H54 (cell line): Measurements from ENCODE around the gene HCCS.

Source experiments
- DNase-seq: peaks from one replicate; pipeline ENCODE4 v3.0.0; 2011; ENCODE audit warnings: low spot score, mixed read lengths; ENCODE audit not compliant: insufficient read length
- FAIRE-seq: peaks from 3 replicates; lab custom pipeline; 2011; peaks lifted over from hg19 to GRCh38; lab: Jason Lieb, UNC
- POLR2A ChIP-seq: IDR thresholded peaks from 2 replicates; pipeline ENCODE4 v1.6.1; 2011; ENCODE audit warnings: low read depth, mild to moderate bottlenecking, low read length

The HCCS gene

GRCh38 chrX:11111037-11111851 is at the start of gene HCCS:
Gene HCCS, plus strand, starts transcription at chrX:11111332. Its CDS starts 729 bp downstream, at chrX:11112061.
- TF ChIP-seq POLR2A, result no peak; the same call in 1 of the 2 replicates
- FAIRE-seq (no peak), DNase-seq (peak; percentile 21)

GRCh38 chrX:11064276-11064675 is 46.9 kb upstream of the HCCS start:
- TF ChIP-seq POLR2A, result no peak
- DNase-seq (no peak), FAIRE-seq (no peak)

GRCh38 chrX:11064851-11065600 is 46.1 kb upstream of the HCCS start:
- no peak for TF ChIP-seq POLR2A
- FAIRE-seq (no peak), DNase-seq (no peak)

- no peak for FAIRE-seq
- TF ChIP-seq POLR2A, result no peak
Measured at GRCh38 chrX:11066812-11067211, 44.3 kb upstream of the HCCS start.

GRCh38 chrX:11073381-11073780 is 37.8 kb upstream of the HCCS start:
- FAIRE-seq (no peak), DNase-seq (no peak)
- no peak for TF ChIP-seq POLR2A

More at GRCh38 chrX:11066812-11067211, 44.3 kb upstream of the HCCS start:
- no peak for DNase-seq

- TF ChIP-seq POLR2A, result no peak
- FAIRE-seq, result no peak
Measured at GRCh38 chrX:11080741-11081305, 30.3 kb upstream of the HCCS start.

GRCh38 chrX:11081511-11081910 is 29.6 kb upstream of the HCCS start:
- TF ChIP-seq POLR2A, result no peak
- DNase-seq, result no peak
- FAIRE-seq, result no peak

More at GRCh38 chrX:11080741-11081305, 30.3 kb upstream of the HCCS start:
- no peak for DNase-seq

- FAIRE-seq (no peak), DNase-seq (no peak)
- TF ChIP-seq POLR2A, result no peak
Measured at GRCh38 chrX:11085305-11085704, 25.8 kb upstream of the HCCS start.

GRCh38 chrX:11089802-11090201 is 21.3 kb upstream of the HCCS start:
- no peak for DNase-seq
- TF ChIP-seq POLR2A, result no peak
- FAIRE-seq, result no peak

GRCh38 chrX:11097933-11098332 is 13.2 kb upstream of the HCCS start:
- no peak for TF ChIP-seq POLR2A
- FAIRE-seq (no peak), DNase-seq (no peak)

- no peak for TF ChIP-seq POLR2A
- no peak for DNase-seq
- FAIRE-seq, result no peak
Measured at GRCh38 chrX:11099465-11099864, 11.7 kb upstream of the HCCS start.

- peak; percentile 0 for DNase-seq
- FAIRE-seq, result no peak
- TF ChIP-seq POLR2A, result no peak
Measured at GRCh38 chrX:11100281-11101035, 10.7 kb upstream of the HCCS start.

- FAIRE-seq (no peak), DNase-seq (no peak)
- no peak for TF ChIP-seq POLR2A
Measured at GRCh38 chrX:11103006-11103405, 8.1 kb upstream of the HCCS start.

GRCh38 chrX:11103751-11104150 is 7.4 kb upstream of the HCCS start:
- no peak for DNase-seq
- TF ChIP-seq POLR2A, result no peak
- FAIRE-seq, result no peak
